GM19397 (cell line): Measurements from ENCODE around the gene AGPAT4.

Experiments
- ATAC-seq: cut with Tn5 transposase; IDR thresholded peaks from one replicate; pipeline ENCODE4 v1.9.1; 2021; ENCODE audit warnings: mild to moderate bottlenecking, moderate library complexity; ENCODE audit not compliant: unreplicated experiment

AGPAT4 gene

GRCh38 chr6:161169696-161170095 is 104.2 kb downstream of the AGPAT4 start:
- ATAC-seq, result no peak

DNA sequence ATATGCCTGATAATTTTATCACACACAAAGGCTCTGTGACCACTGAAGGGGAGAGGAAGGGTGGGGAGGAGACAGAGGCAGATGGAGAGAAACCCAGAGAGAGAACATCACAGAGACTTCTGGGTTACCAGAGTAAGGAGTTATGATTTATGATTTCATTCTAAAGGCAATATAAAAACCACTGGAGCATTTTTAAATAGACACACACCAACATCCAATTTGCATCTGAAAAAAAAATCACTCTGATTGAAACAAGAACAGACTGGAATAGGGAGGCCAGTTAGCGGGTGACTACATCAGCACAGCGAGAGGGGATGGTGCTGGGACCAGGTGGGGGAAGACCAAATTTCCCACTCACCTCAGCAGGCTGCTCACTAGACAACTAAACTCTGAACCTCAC is 104.8 kb downstream of the AGPAT4 start:
- ATAC-seq, result no peak

GRCh38 chr6:161168281-161168891 is 105.5 kb downstream of the AGPAT4 start:
- ATAC-seq, result no peak

GRCh38 chr6:161166677-161167076 is 107.2 kb downstream of the AGPAT4 start:
- ATAC-seq, result no peak

DNA sequence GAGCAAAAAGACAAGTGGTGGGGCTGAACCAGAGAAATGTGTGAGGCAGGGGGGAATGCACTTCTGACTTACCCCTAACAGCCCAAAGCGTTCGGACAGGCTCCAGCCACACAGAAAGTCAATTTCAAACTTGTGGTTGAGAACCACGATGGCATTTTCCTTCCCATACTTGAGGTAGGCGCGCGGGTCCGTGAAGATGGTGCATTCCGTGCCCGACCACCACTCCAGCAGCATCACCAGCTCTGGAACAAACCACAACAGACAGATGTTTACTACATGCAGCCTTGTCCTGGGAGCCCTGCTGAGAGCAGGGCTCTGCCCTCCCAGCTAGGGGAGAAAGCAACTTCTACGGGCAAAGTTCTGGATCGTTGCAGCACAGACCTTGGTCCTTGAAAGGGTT is 107.7 kb downstream of the AGPAT4 start:
- no peak for ATAC-seq

DNA sequence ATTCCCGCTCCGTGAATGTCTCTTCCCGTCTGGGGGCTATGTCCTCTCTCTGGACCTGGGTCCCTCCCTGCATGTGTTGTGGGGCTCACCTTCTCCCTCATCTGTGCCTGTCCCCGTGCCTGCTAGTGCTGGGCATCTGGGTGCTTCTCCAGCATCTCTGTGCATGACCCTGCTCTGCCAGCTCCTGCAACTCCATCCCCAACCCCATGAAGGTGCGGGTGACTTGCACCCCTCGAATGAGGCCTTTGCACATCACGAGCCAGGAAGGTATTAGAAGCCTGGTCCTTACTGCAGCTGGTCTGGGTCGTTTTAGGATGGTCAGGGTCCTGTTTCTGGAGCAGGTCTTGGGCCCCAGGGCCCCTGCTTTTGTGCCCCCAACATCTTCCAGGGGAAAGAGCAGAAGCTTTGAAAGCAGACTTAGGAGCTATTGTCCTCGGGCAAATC is 109.7 kb downstream of the AGPAT4 start:
- ATAC-seq, result no peak

GRCh38 chr6:161163466-161164181 is 110.2 kb downstream of the AGPAT4 start:
- ATAC-seq, result no peak

- ATAC-seq, result no peak
Measured at GRCh38 chr6:161162722-161163121, 111.1 kb downstream of the AGPAT4 start.

DNA sequence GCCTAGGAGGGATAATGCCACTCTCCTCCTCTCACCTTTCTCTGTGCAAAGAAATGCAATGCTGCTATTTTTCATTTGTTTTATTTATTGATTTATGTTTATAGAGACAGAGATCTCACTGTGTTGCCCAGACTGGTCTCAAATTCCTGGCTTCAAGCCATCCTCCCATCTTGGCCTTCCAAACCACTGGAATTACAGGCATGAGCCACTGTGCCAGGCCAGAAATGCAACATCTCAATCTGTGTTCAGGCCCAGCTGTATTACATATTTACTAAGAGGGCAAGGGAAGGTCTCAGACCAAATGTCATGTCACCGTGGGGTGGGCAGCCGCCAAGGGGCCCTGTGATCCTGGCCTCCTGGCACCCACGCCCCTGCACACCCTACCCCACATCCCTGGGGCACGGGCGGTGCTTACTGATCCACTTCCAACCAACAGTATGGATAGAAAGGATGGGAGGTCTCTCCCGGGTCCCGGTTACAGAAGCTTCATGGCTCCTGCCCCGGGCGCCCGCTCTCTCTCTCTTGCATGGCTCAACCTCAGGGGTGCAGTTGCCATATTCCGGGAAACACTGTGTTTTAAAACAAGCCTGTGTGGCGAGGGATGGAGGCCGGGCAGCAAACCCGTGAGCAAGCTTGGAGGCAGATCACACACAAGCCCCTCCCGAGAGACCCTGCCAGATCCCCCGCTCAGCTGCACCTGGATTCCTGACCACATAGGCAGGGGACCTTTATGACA is 111.8 kb downstream of the AGPAT4 start:
- no peak for ATAC-seq

- ATAC-seq, result no peak
Measured at GRCh38 chr6:161161121-161161520, 112.7 kb downstream of the AGPAT4 start.

GRCh38 chr6:161154796-161155335 is 119.0 kb downstream of the AGPAT4 start:
- no peak for ATAC-seq

DNA sequence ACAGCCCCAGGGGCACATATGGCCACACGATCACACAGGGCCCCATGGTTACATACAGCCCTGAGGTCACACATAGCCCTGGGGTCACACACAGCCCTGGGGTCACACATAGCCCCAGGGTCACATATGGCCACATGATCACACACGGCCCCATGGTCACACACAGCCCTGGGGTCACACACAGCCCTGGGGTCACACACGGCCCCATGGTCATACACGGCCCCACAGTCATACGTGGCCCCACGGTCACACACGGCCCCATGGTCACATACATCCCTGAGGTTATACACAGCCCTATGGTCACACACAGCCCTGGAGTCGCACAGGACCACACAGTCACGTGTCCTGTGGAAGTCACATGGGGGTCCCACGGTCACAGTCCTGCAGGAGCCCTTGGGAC is 120.1 kb downstream of the AGPAT4 start:
- ATAC-seq, result no peak

DNA sequence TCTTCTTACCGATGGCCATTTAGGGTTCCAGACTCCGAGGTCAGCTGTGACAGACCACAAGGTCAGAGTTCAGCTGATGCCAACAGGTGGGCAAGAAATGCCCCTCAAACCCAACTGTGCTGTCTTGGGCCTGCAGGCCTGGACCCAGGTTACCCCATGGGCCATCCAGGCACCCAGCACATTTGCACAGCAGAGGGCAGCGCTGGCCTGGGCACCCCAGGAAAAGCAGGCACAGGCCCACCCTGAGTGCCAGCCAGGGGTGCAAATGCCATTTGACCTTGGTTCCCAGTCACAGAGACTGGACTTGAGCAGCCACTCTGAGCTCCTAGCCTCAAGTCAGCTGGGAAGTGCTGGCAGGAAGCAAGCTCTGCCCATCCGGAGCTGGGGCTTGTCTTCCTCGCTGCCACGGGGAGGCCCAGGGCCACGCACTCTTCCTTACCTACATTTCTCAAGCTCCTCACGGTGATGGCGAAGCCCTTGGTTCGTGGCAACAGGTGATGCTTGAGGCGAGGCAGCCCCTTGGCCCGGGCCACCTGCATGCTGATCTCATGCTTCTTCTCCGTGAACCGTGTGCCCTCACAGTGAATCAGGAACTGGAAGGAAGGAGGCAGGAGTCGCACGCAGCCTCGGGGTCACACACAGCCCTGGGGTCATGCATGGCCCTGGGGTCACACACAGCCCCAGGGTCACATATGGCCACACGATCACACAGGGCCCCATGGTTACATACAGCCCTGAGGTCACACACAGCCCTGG is 120.8 kb downstream of the AGPAT4 start:
- ATAC-seq, result no peak

GRCh38 chr6:161152527-161152862 is 121.4 kb downstream of the AGPAT4 start:
- ATAC-seq, result no peak

DNA sequence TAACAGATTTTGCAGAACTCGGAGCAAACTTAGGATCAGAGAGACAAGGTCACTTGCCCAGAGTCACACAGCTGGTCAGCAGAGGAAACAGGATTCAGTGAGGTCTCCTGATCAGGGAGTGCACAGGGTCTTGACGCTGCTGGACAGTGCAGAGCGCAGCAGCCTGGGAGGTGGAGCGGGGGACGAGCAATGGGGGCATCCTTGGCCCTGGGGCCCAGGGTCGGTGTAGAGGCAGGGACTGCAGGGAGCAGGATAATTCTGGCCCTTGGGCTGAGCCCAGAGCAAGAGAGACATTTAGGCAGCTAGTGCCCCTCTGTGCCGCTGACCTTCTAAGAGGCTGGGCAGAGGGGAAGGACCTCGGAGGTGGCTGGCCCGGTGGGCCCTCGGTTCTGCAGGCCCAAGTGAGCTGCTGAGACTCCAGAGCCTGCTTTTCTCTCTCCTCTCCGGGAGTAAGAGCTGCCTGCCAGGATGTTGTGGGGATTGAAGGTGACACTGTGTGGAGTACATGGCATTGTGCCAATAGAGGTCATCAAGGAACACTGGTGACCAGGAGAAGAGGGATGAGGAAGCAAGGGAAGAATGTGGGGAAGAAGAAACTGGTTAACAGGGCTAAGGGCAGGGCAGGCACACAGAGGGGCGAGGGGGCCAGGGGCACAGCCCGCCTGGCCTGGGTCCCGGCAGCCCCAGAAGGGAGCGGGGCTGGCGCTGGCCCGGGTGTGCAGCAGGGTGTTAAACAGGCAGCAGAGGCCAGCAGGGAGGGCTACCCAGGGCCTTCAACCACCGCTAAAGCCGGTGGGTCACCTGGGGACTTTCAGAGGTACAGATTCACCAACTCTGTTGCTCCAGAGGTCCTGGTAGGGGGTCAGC is 122.0 kb downstream of the AGPAT4 start:
- no peak for ATAC-seq

GRCh38 chr6:161151059-161151645 is 122.7 kb downstream of the AGPAT4 start:
- no peak for ATAC-seq

DNA sequence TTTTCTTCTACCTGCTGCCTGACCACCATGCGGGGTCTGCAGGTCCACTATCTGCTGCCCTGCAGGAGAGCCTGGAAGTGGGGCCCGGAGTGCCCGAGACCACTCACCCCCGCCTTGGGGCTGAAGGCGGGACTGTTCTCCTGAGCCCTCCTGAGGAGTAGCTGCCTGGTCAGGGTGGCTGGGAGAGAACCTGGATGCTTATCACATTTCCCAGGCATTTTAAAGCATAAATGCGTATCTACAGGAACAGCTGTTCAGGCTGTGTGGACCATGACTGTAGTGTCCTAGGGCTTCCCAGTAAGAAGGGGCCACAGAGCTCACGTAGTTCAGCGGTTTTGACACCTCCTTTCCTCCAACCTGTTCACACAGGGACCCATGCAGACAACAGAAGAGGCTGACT is 123.3 kb downstream of the AGPAT4 start:
- ATAC-seq, result no peak

DNA sequence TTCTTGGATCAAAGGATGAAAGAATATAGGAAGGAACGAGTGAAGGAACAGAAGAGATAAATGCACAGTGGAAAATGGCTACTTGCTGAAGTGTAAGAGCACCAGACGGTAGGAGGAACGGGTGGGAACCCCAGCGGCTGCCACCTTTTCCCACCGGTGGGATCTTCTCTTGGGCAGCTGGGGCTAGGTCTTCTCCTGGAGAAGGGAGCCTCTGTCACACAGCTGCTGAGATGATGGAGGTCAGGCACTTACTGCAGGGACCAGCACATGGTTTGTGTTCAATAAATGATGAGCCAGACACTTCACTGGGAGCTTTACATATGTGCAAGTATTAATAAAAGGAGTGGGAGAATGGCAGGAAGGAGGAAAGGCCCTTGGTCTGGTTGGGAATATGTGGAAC is 123.7 kb downstream of the AGPAT4 start:
- ATAC-seq, result no peak

- ATAC-seq, result no peak
Measured at GRCh38 chr6:161143663-161144430, 130.0 kb downstream of the AGPAT4 start.
